Fibroblast of lung (primary cell): ENCODE results near the gene RER1. TPM values are rescaled to one million over a fixed set of nuclear protein-coding genes. Genes with fewer than 3 reads are reported as not detected.

Source experiments
- DNase-seq, 2 donors: peaks; one replicate each; pipeline versions ENCODE4 v3.0.0 to v3.0.0-alpha.2; 2010; ENCODE audit warnings: low read depth in 2 of 2
- H2AFZ ChIP-seq: 2 replicates; pipeline ENCODE4 v1.5.1; 2012; ENCODE audit warnings: low read length, control low read depth, inconsistent platforms
- H3K27ac ChIP-seq: 2 replicates; pipeline ENCODE4 v1.5.1; 2011; ENCODE audit warnings: low read length, control low read depth; ENCODE audit not compliant: insufficient read depth
- H3K27me3 ChIP-seq: 2 replicates; pipeline ENCODE4 v1.5.1; 2011; ENCODE audit warnings: mild to moderate bottlenecking, low read length; ENCODE audit not compliant: control insufficient read depth, insufficient read depth
- H3K36me3 ChIP-seq: 2 replicates; pipeline ENCODE4 v1.5.1; 2011; ENCODE audit warnings: low read length; ENCODE audit not compliant: control insufficient read depth, insufficient read depth
- H3K4me1 ChIP-seq: 2 replicates; pipeline ENCODE4 v1.5.1; 2011; ENCODE audit warnings: low read length; ENCODE audit not compliant: control insufficient read depth, insufficient read depth; ENCODE audit errors: extremely low read depth
- H3K4me2 ChIP-seq: 2 replicates; pipeline ENCODE4 v1.5.1; 2011; ENCODE audit warnings: low read length, control low read depth; ENCODE audit not compliant: insufficient read depth; ENCODE audit errors: extremely low read depth
- H3K4me3 ChIP-seq, 4 experiments: fragments of 200-600 bp in 1 of 4; sonication (generic) in 1 of 4; replicated peaks in 1 of 4; 2 replicates each; pipeline ENCODE4 v1.5.1; 2011 to 2016; ENCODE audit warnings: low read length in 4 of 4, low read depth in 3 of 4, mild to moderate bottlenecking in 3 of 4, control low read depth in 2 of 4, inconsistent platforms in 1 of 4, mixed read lengths in 1 of 4; ENCODE audit not compliant: insufficient read depth in 1 of 4; ENCODE audit errors: control extremely low read depth in 1 of 4
- H3K79me2 ChIP-seq: 2 replicates; pipeline ENCODE4 v1.5.1; 2012; ENCODE audit warnings: mild to moderate bottlenecking, low read length, inconsistent platforms; ENCODE audit not compliant: control insufficient read depth, insufficient read depth
- H3K9ac ChIP-seq: 2 replicates; pipeline ENCODE4 v1.5.1; 2011; ENCODE audit warnings: mild to moderate bottlenecking, low read length, control low read depth; ENCODE audit not compliant: insufficient read depth
- H3K9me3 ChIP-seq: 2 replicates; pipeline ENCODE4 v1.5.1; 2012; ENCODE audit warnings: low read depth, low read length; ENCODE audit not compliant: control insufficient read depth, insufficient read depth
- H4K20me1 ChIP-seq: 2 replicates; pipeline ENCODE4 v1.5.1; 2011; ENCODE audit warnings: low read length; ENCODE audit not compliant: control insufficient read depth, insufficient read depth; ENCODE audit errors: extremely low read depth
- EZH2 ChIP-seq: IDR thresholded peaks from 2 replicates; pipeline ENCODE4 v1.5.1; 2012; ENCODE audit warnings: low read length, control low read depth, mild to moderate bottlenecking; ENCODE audit errors: missing control alignments
- polyA plus RNA-seq, 2 donors: library from polyadenylated mRNA; depleted of rRNA in 1 of 2; stranded (reverse) in 1 of 2; unstranded in 1 of 2; fragments of >200 nt; gene quantifications; 2 replicates each; pipeline ENCODE4 v1.2.1, GENCODE V29; 2011 to 2012; ENCODE audit warnings: missing spikeins in 1 of 2
- total RNA-seq: library from RNA; depleted of rRNA; stranded (reverse); fragments of >200 nt; gene quantifications from 2 replicates; pipeline ENCODE4 v1.2.1, GENCODE V29; 2014
- TF ChIP-seq, protein P1 (sequence below), 2 donors: IDR thresholded peaks in 1 of 2; conservative IDR thresholded peaks in 1 of 2; 1 replicate in 1 of 2; 2 replicates in 1 of 2; pipeline ENCODE4 v1.5.1; 2011 to 2012; ENCODE audit warnings: low read length in 2 of 2, control low read depth in 1 of 2, inconsistent platforms in 1 of 2, low read depth in 1 of 2, mild to moderate bottlenecking in 1 of 2

The RER1 gene
- total and polyA plus RNA-seq, 2 donors (not counting 1 experiment from before 2014, with no cell fraction given), result 76.1 to 271 TPM

DNA sequence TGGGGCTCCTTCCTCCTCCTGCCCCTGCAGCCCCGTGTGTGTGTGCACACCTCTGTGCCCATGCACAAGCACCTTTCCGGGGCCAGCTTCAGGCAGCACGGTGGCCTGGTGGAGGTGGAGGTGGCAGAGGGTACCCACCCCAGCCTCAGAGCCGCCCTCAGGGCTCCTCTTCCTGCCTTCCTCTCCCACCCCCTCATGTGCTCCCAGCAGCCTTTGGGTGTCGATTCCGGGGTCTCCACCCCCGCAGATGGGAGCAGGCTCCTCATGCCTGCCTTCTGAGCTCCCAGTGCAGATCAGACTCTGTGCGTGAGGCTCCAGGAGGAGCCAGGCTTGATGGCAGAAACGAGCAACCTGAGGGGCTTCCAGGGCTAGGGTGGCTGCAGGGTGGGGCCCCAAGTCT, 55.2 kb downstream of the RER1 start:
- Histone ChIP-seq H3K4me2 (no peak overlapping the region), H3K4me3 (no peak overlapping the region), H3K27me3 (peaks cover 23% of the 10 kb centered on the region), H3K4me1 (peaks cover 5% of the 10 kb centered on the region), H3K27ac (no peak overlapping the region), H4K20me1 (no peaks in the 10 kb centered on the region), H3K79me2 (no peaks in the 10 kb centered on the region), H3K9me3 (no peaks in the 10 kb centered on the region), H2AFZ (no peak overlapping the region), H3K9ac (no peak overlapping the region), H3K36me3 (no peaks in the 10 kb centered on the region)
- no peak for DNase-seq
- TF ChIP-seq, protein P1, sequence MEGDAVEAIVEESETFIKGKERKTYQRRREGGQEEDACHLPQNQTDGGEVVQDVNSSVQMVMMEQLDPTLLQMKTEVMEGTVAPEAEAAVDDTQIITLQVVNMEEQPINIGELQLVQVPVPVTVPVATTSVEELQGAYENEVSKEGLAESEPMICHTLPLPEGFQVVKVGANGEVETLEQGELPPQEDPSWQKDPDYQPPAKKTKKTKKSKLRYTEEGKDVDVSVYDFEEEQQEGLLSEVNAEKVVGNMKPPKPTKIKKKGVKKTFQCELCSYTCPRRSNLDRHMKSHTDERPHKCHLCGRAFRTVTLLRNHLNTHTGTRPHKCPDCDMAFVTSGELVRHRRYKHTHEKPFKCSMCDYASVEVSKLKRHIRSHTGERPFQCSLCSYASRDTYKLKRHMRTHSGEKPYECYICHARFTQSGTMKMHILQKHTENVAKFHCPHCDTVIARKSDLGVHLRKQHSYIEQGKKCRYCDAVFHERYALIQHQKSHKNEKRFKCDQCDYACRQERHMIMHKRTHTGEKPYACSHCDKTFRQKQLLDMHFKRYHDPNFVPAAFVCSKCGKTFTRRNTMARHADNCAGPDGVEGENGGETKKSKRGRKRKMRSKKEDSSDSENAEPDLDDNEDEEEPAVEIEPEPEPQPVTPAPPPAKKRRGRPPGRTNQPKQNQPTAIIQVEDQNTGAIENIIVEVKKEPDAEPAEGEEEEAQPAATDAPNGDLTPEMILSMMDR (conservative IDR thresholded peaks at IDR 0.05 in 1 of 2, IDR thresholded peaks at IDR 0.05 in 1 of 2; ENCODE audit: low read depth in 1 of 2, low read length in 2 of 2), result no peak
- no peak for TF ChIP-seq EZH2

DNA sequence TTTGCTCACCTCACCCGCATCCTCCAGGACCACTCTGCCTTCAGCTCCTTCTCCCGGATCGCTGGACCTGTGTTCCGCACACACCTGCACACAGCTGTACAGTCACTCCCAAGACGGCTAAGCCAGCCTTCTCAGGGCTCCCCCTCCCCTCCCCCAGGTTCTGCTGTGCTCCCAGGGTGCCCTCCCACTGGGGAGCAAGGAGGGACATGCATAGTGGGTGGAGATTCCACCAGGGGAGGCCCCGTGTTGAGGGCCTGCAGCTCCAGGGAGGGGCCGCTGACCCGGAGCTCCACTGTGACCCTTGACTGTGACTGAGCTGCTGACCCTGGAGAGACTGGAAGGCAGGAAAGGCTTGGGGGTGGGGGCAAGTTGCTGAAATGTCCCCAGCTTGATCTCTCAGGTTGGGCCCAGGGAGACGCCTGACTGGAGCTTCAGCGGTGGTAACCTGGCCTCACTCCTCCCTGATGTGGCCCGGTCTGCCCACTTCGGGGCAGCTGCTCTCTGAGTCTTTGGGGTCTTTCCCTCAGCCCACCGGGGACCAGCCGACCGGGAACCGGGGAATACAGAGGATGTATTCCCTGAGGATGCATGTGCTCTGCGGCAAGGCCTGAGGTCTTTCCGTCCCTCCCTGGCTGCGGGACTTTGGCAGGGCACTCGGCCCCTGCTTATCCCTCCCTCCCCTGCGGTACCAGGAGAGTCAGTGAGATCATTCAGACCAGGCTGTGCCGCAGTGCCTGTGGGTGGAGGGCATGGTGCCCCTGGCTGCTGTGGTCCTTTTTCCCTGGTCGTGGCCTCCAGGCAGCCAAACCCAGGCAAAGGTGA, 55.8 kb downstream of the RER1 start:
- no peak overlapping the region for H3K4me3 ChIP-seq
- H4K20me1 ChIP-seq, result no peaks in the 10 kb centered on the region
- H3K4me1 ChIP-seq, result peaks cover 11% of the 10 kb centered on the region
- peaks cover 20% of the 10 kb centered on the region for H3K27me3 ChIP-seq
- no peak for DNase-seq
- no peaks in the 10 kb centered on the region for H3K79me2 ChIP-seq
- H3K4me2 ChIP-seq, result no peak overlapping the region
- no peaks in the 10 kb centered on the region for H3K36me3 ChIP-seq
- TF ChIP-seq EZH2, result no peak
- TF ChIP-seq, protein P1 (conservative IDR thresholded peaks at IDR 0.05 in 1 of 2, IDR thresholded peaks at IDR 0.05 in 1 of 2; ENCODE audit: low read depth in 1 of 2, low read length in 2 of 2), result no peak
- no peak overlapping the region for H2AFZ ChIP-seq
- no peaks in the 10 kb centered on the region for H3K9me3 ChIP-seq
- H3K27ac ChIP-seq, result no peak overlapping the region
- no peak overlapping the region for H3K9ac ChIP-seq

GRCh38 chr1:2448098-2448445, 56.4 kb downstream of the RER1 start:
- no peaks in the 10 kb centered on the region for H3K36me3 ChIP-seq
- no peak for TF ChIP-seq EZH2
- TF ChIP-seq, protein P1 (conservative IDR thresholded peaks at IDR 0.05 in 1 of 2, IDR thresholded peaks at IDR 0.05 in 1 of 2; ENCODE audit: low read depth in 1 of 2, low read length in 2 of 2), result no peak
- peaks cover 13% of the 10 kb centered on the region for H3K4me1 ChIP-seq
- no peak overlapping the region for H2AFZ ChIP-seq
- H3K4me2 ChIP-seq, result no peak overlapping the region
- H3K9me3 ChIP-seq, result no peaks in the 10 kb centered on the region
- no peaks in the 10 kb centered on the region for H3K79me2 ChIP-seq
- no peaks in the 10 kb centered on the region for H4K20me1 ChIP-seq
- no peak overlapping the region for H3K9ac ChIP-seq
- H3K27ac ChIP-seq, result no peak overlapping the region
- H3K27me3 ChIP-seq, result peaks cover 14% of the 10 kb centered on the region
- H3K4me3 ChIP-seq, result no peak overlapping the region
- DNase-seq, result no peak
